Body of pancreas (tissue), 4 donors: ENCODE data around the gene FAM193A.

Experiments
- CTCF ChIP-seq, 7 experiments: fragments of 450-650 bp in 4 of 7; fragments of 200-600 bp in 3 of 7; sonication (generic) in 3 of 7; IDR thresholded peaks; one replicate each; pipeline ENCODE4 v1.5.1; 2016 to 2019; ENCODE audit warnings: antibody characterized with exemption in 7 of 7
- POLR2A ChIP-seq, 3 donors: fragments of 450-650 bp; IDR thresholded peaks; one replicate each; pipeline ENCODE4 v1.6.1; 2016; ENCODE audit warnings: antibody characterized with exemption in 3 of 3, mild to moderate bottlenecking in 2 of 3

- TF ChIP-seq CTCF (IDR thresholded peaks at IDR 0.05) (no peak), POLR2A (IDR thresholded peaks at IDR 0.05) (no peak)
Observed at GRCh38 chr4:2672082-2672481, 135.6 kb downstream of the FAM193A start.
